Measurements from ENCODE around the gene IGF2R. TPM values are rescaled to one million over a fixed set of nuclear protein-coding genes. Genes with fewer than 3 reads are reported as not detected.

The IGF2R gene
- total and polyA plus RNA-seq, 8 donors = 2.0 to 70.5 (median 31.5) TPM

- WGBS, 5 donors = 81 to 100% (median 93%) methylated on average over 1 of the region's 1 CpG
- Histone ChIP-seq H3K27ac (no peak overlapping the region), H3K4me3 (no peak overlapping the region), H3K9me3 (no peaks in the 10 kb centered on the region), H3K36me3 (peaks cover 0 to 36% (median 15%) of the 10 kb centered on the region in 4 donors), H3K4me1 (no peaks in the 10 kb centered on the region), H3K27me3 (no peaks in the 10 kb centered on the region)
- DNase-seq = no peak
- intact Hi-C loops (cut with DNase I; ENCODE audit: low total_unique reads) = no loop called here
- no peak for TF ChIP-seq POLR2A (IDR thresholded peaks at IDR 0.05)
- no peak for TF ChIP-seq POLR2AphosphoS5 (IDR thresholded peaks at IDR 0.05)
- no peak for TF ChIP-seq CTCF (IDR thresholded peaks at IDR 0.05)
- TF ChIP-seq EP300 (IDR thresholded peaks at IDR 0.05) = no peak
These were observed 151.2 kb downstream of the IGF2R start for GRCh38 chr6:160120087-160120486.

- 79 to 85% (median 84%) methylated on average over 8 of the region's 8 CpGs for WGBS, 5 donors
- no peak for DNase-seq
- TF ChIP-seq CTCF (IDR thresholded peaks at IDR 0.05) (no peak), POLR2AphosphoS5 (IDR thresholded peaks at IDR 0.05) (no peak), EP300 (IDR thresholded peaks at IDR 0.05) (no peak), POLR2A (IDR thresholded peaks at IDR 0.05) (no peak)
These were observed 152.7 kb downstream of the IGF2R start, which contains the start of gene SLC22A1 for GRCh38 chr6:160121558-160121957. Gene SLC22A1, plus strand, starts transcription at chr6:160121815. Its CDS starts 121 bp downstream, at chr6:160121936.

GRCh38 chr6:160121981-160122380 lies 153.1 kb downstream of the IGF2R start:
- intact Hi-C loops (cut with DNase I; ENCODE audit: low total_unique reads) = no loop called here
- Histone ChIP-seq H3K4me1 (no peaks in the 10 kb centered on the region), H3K9me3 (no peaks in the 10 kb centered on the region), H3K27me3 (no peaks in the 10 kb centered on the region), H3K27ac (no peak overlapping the region), H3K4me3 (no peak overlapping the region), H3K36me3 (peaks cover 0 to 30% (median 15%) of the 10 kb centered on the region in 4 donors)
- DNase-seq = no peak
- TF ChIP-seq CTCF (IDR thresholded peaks at IDR 0.05) = no peak
- TF ChIP-seq POLR2A (IDR thresholded peaks at IDR 0.05) = no peak
- TF ChIP-seq POLR2AphosphoS5 (IDR thresholded peaks at IDR 0.05) = no peak
- no peak for TF ChIP-seq EP300 (IDR thresholded peaks at IDR 0.05)
- 93 to 99% (median 97%) methylated on average over 14 of the region's 14 CpGs for WGBS, 5 donors

More at GRCh38 chr6:160121558-160121957, 152.7 kb downstream of the IGF2R start, which contains the start of gene SLC22A1:
- intact Hi-C loops (cut with DNase I; ENCODE audit: low total_unique reads) = no loop called here
- H3K27me3 ChIP-seq = no peaks in the 10 kb centered on the region
- H3K4me1 ChIP-seq = no peaks in the 10 kb centered on the region
- no peak within 1 kb of the TSS for H3K27ac ChIP-seq
- no peak within 1 kb of the TSS for H3K4me3 ChIP-seq
- peaks cover 0 to 31% (median 15%) of the 10 kb centered on the region in 4 donors for H3K36me3 ChIP-seq
- no peaks in the 10 kb centered on the region for H3K9me3 ChIP-seq

- TF ChIP-seq POLR2A (IDR thresholded peaks at IDR 0.05) (no peak), EP300 (IDR thresholded peaks at IDR 0.05) (no peak), CTCF (IDR thresholded peaks at IDR 0.05) (no peak), POLR2AphosphoS5 (IDR thresholded peaks at IDR 0.05) (no peak)
- H3K4me3 ChIP-seq = no peak overlapping the region
- intact Hi-C loops (cut with DNase I; ENCODE audit: low total_unique reads) = no loop called here
- peaks cover 0 to 22% (median 12%) of the 10 kb centered on the region in 4 donors for H3K36me3 ChIP-seq
- H3K4me1 ChIP-seq = no peaks in the 10 kb centered on the region
- DNase-seq = no peak
- H3K9me3 ChIP-seq = no peaks in the 10 kb centered on the region
- WGBS, 5 donors = 86 to 97% (median 92%) methylated on average over 5 of the region's 5 CpGs
- no peak overlapping the region for H3K27ac ChIP-seq
- H3K27me3 ChIP-seq = no peaks in the 10 kb centered on the region
These were observed 153.9 kb downstream of the IGF2R start for GRCh38 chr6:160122744-160123143.

All from stomach (tissue), 9 donors.